ENCODE results near the gene AGO3. TPM values are rescaled to one million over a fixed set of nuclear protein-coding genes. Genes with fewer than 3 reads are reported as not detected.
"Not testable (repeated sequence)": the region's sequence is repeated elsewhere in the genome, so short reads cannot be mapped to it uniquely, and the experiment has no call there.

Gene AGO3
- polyA plus RNA-seq, 1 donor from 2014 or later = 13.1 TPM

- Mint-ChIP-seq H3K36me3 (no peaks in the 10 kb centered on the region), H3K4me1 (peaks cover 19 to 24% (median 22%) of the 10 kb centered on the region in 3 donors), H3K27me3 (no peaks in the 10 kb centered on the region), H3K4me3 (no peak overlapping the region), H3K27ac (no peak overlapping the region), H3K9me3 (no peaks in the 10 kb centered on the region)
Measured at GRCh38 chr1:35935442-35936388, 4.8 kb downstream of the AGO3 start.

GRCh38 chr1:35936838-35937237 is 5.9 kb downstream of the AGO3 start:
- no peaks in the 10 kb centered on the region for H3K9me3 Mint-ChIP-seq
- peaks cover 16 to 29% (median 28%) of the 10 kb centered on the region in 3 donors for H3K4me1 Mint-ChIP-seq
- peaks cover 4% of the 10 kb centered on the region for H3K36me3 Mint-ChIP-seq
- no peak overlapping the region for H3K4me3 Mint-ChIP-seq
- no peaks in the 10 kb centered on the region for H3K27me3 Mint-ChIP-seq
- H3K27ac Mint-ChIP-seq = no peak overlapping the region

- Mint-ChIP-seq H3K36me3 (peaks cover 4% of the 10 kb centered on the region), H3K4me1 (peaks cover 15 to 32% (median 24%) of the 10 kb centered on the region in 3 donors), H3K27me3 (no peaks in the 10 kb centered on the region), H3K9me3 (no peaks in the 10 kb centered on the region), H3K27ac (no peak overlapping the region), H3K4me3 (no peak overlapping the region)
Measured at GRCh38 chr1:35939484-35939883, 8.6 kb downstream of the AGO3 start.

- H3K4me1 Mint-ChIP-seq = peaks cover 11 to 31% (median 25%) of the 10 kb centered on the region in 3 donors
- no peak overlapping the region for H3K27ac Mint-ChIP-seq
- H3K27me3 Mint-ChIP-seq = no peaks in the 10 kb centered on the region
- H3K4me3 Mint-ChIP-seq = no peak overlapping the region
- H3K9me3 Mint-ChIP-seq = no peaks in the 10 kb centered on the region
- H3K36me3 Mint-ChIP-seq = peaks cover 4% of the 10 kb centered on the region
Measured at GRCh38 chr1:35945327-35945726, 14.4 kb downstream of the AGO3 start.

- Mint-ChIP-seq H3K36me3 (no peaks in the 10 kb centered on the region), H3K27ac (no peak overlapping the region), H3K27me3 (no peaks in the 10 kb centered on the region), H3K4me1 (peaks cover 8 to 14% (median 10%) of the 10 kb centered on the region in 3 donors), H3K9me3 (no peaks in the 10 kb centered on the region), H3K4me3 (no peak overlapping the region)
Measured at GRCh38 chr1:35947547-35947946, 16.6 kb downstream of the AGO3 start.

- H3K27ac Mint-ChIP-seq = no peak overlapping the region
- no peaks in the 10 kb centered on the region for H3K9me3 Mint-ChIP-seq
- peaks cover 4% of the 10 kb centered on the region for H3K36me3 Mint-ChIP-seq
- H3K4me1 Mint-ChIP-seq = peaks cover 1 to 4% (median 2%) of the 10 kb centered on the region in 3 donors
- H3K27me3 Mint-ChIP-seq = no peaks in the 10 kb centered on the region
- H3K4me3 Mint-ChIP-seq = no peak overlapping the region
Measured at GRCh38 chr1:35958558-35958957, 27.7 kb downstream of the AGO3 start.

GRCh38 chr1:35959304-35959703 is 28.4 kb downstream of the AGO3 start:
- Mint-ChIP-seq H3K4me1 (peaks cover 0 to 2% (median 1%) of the 10 kb centered on the region in 3 donors), H3K27ac (no peak overlapping the region), H3K9me3 (peaks cover 0 to 3% (median 2%) of the 10 kb centered on the region in 3 donors), H3K27me3 (no peaks in the 10 kb centered on the region), H3K4me3 (no peak overlapping the region), H3K36me3 (peaks cover 4% of the 10 kb centered on the region)

- Mint-ChIP-seq H3K36me3 (peaks cover 6% of the 10 kb centered on the region), H3K9me3 (peaks cover 0 to 3% (median 3%) of the 10 kb centered on the region in 3 donors), H3K27me3 (no peaks in the 10 kb centered on the region), H3K4me3 (no peak overlapping the region), H3K4me1 (peaks cover 0 to 3% (median 0%) of the 10 kb centered on the region in 3 donors), H3K27ac (no peak overlapping the region)
Measured at GRCh38 chr1:35962952-35963351, 32.0 kb downstream of the AGO3 start.

- H3K9me3 Mint-ChIP-seq, H3K4me3 Mint-ChIP-seq, H3K27ac Mint-ChIP-seq, H3K4me1 Mint-ChIP-seq, H3K27me3 Mint-ChIP-seq: not testable (repeated sequence)
- H3K36me3 Mint-ChIP-seq = peaks cover 13% of the 10 kb centered on the region
Measured at GRCh38 chr1:35964277-35964676, 33.4 kb downstream of the AGO3 start.

GRCh38 chr1:35968396-35968795 is 37.5 kb downstream of the AGO3 start:
- H3K4me3 Mint-ChIP-seq = no peak overlapping the region
- H3K4me1 Mint-ChIP-seq = peaks cover 0 to 3% (median 2%) of the 10 kb centered on the region in 3 donors
- no peak overlapping the region for H3K27ac Mint-ChIP-seq
- H3K36me3 Mint-ChIP-seq = peaks cover 14% of the 10 kb centered on the region
- peaks cover 1 to 7% (median 5%) of the 10 kb centered on the region in 3 donors for H3K9me3 Mint-ChIP-seq
- H3K27me3 Mint-ChIP-seq = no peaks in the 10 kb centered on the region

- Mint-ChIP-seq H3K4me1 (peaks cover 1 to 4% (median 4%) of the 10 kb centered on the region in 3 donors), H3K4me3 (no peak overlapping the region), H3K27me3 (no peaks in the 10 kb centered on the region), H3K27ac (no peak overlapping the region), H3K9me3 (peaks cover 2 to 11% (median 3%) of the 10 kb centered on the region in 3 donors), H3K36me3 (peaks cover 19% of the 10 kb centered on the region)
Measured at GRCh38 chr1:35971601-35972000, 40.7 kb downstream of the AGO3 start.

- H3K27ac Mint-ChIP-seq, H3K27me3 Mint-ChIP-seq, H3K4me3 Mint-ChIP-seq, H3K4me1 Mint-ChIP-seq: not testable (repeated sequence)
- Mint-ChIP-seq H3K9me3 (peaks cover 2 to 11% (median 3%) of the 10 kb centered on the region in 3 donors), H3K36me3 (peaks cover 19% of the 10 kb centered on the region)
Measured at GRCh38 chr1:35972631-35973030, 41.7 kb downstream of the AGO3 start.

GRCh38 chr1:35980090-35980489 is 49.2 kb downstream of the AGO3 start:
- Mint-ChIP-seq H3K27me3 (no peaks in the 10 kb centered on the region), H3K27ac (no peak overlapping the region)

GRCh38 chr1:35988237-35988636 is 57.3 kb downstream of the AGO3 start:
- Mint-ChIP-seq H3K36me3 (peaks cover 5% of the 10 kb centered on the region), H3K4me3 (no peak overlapping the region), H3K9me3 (no peaks in the 10 kb centered on the region), H3K27me3 (no peaks in the 10 kb centered on the region), H3K27ac (peak overlapping the region in 1 of 3 donors; percentile 6), H3K4me1 (peaks cover 0 to 1% (median 0%) of the 10 kb centered on the region in 3 donors)

More at GRCh38 chr1:35980090-35980489, 49.2 kb downstream of the AGO3 start:
- no peaks in the 10 kb centered on the region for H3K9me3 Mint-ChIP-seq
- H3K4me1 Mint-ChIP-seq = peaks cover 0 to 4% (median 3%) of the 10 kb centered on the region in 3 donors
- H3K36me3 Mint-ChIP-seq = peaks cover 13% of the 10 kb centered on the region
- no peak overlapping the region for H3K4me3 Mint-ChIP-seq

- H3K27me3 Mint-ChIP-seq = no peaks in the 10 kb centered on the region
- peaks cover 2% of the 10 kb centered on the region for H3K36me3 Mint-ChIP-seq
- no peak overlapping the region for H3K4me3 Mint-ChIP-seq
- H3K27ac Mint-ChIP-seq = no peak overlapping the region
- H3K9me3 Mint-ChIP-seq = no peaks in the 10 kb centered on the region
- H3K4me1 Mint-ChIP-seq = no peaks in the 10 kb centered on the region
Measured at GRCh38 chr1:36006941-36007500, 76.1 kb downstream of the AGO3 start.
